ENCODE data around the gene KIF20B. TPM values are rescaled to one million over a fixed set of nuclear protein-coding genes. Genes with fewer than 3 reads are reported as not detected.

KIF20B gene, protein sequence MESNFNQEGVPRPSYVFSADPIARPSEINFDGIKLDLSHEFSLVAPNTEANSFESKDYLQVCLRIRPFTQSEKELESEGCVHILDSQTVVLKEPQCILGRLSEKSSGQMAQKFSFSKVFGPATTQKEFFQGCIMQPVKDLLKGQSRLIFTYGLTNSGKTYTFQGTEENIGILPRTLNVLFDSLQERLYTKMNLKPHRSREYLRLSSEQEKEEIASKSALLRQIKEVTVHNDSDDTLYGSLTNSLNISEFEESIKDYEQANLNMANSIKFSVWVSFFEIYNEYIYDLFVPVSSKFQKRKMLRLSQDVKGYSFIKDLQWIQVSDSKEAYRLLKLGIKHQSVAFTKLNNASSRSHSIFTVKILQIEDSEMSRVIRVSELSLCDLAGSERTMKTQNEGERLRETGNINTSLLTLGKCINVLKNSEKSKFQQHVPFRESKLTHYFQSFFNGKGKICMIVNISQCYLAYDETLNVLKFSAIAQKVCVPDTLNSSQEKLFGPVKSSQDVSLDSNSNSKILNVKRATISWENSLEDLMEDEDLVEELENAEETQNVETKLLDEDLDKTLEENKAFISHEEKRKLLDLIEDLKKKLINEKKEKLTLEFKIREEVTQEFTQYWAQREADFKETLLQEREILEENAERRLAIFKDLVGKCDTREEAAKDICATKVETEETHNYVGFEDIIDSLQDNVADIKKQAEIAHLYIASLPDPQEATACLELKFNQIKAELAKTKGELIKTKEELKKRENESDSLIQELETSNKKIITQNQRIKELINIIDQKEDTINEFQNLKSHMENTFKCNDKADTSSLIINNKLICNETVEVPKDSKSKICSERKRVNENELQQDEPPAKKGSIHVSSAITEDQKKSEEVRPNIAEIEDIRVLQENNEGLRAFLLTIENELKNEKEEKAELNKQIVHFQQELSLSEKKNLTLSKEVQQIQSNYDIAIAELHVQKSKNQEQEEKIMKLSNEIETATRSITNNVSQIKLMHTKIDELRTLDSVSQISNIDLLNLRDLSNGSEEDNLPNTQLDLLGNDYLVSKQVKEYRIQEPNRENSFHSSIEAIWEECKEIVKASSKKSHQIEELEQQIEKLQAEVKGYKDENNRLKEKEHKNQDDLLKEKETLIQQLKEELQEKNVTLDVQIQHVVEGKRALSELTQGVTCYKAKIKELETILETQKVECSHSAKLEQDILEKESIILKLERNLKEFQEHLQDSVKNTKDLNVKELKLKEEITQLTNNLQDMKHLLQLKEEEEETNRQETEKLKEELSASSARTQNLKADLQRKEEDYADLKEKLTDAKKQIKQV (N-terminal part only)
- total RNA-seq (2021; fragmentation: NEBNext Ultra II Directional; extraction: Animal tissue kit (Norgen Biotek cat#: 25700)) (70.8 and 72.0 TPM in 2 replicates), polyA plus RNA-seq (2011; rRNA removed) (2.7 and 4.5 TPM in 2 replicates), polyA minus RNA-seq (2011; rRNA and poly(A)+ RNA removed) (28.4 and 42.7 TPM in 2 replicates)
- 8.0 TPM for polyA plus RNA-seq (2011; cell fraction: cytosol; rRNA removed)
- polyA plus RNA-seq (2011; cell fraction: nucleus; rRNA removed) = 1.7 TPM
- polyA plus RNA-seq (2012, experiment 1 of 2) = 11.8 to 35.8 TPM (median 18.6 TPM) in 4 replicates
- 1.00 TPM for polyA plus RNA-seq (2012, experiment 2 of 2)
- 38.6 TPM for polyA plus RNA-seq (2013, experiment 1 of 2)
- polyA plus RNA-seq (2013, experiment 2 of 2) = 36.9 TPM
- polyA minus RNA-seq (2011; cell fraction: cytosol; rRNA and poly(A)+ RNA removed) = 7.3 TPM
- 23.9 TPM for polyA minus RNA-seq (2011; cell fraction: nucleus; rRNA and poly(A)+ RNA removed)
- long read RNA-seq, experiment 1, partial matches to known transcripts = 28 of 29 reads
- long read RNA-seq, experiment 1, other reads (novel, unspliced or antisense) = 1 of 29 reads
- long read RNA-seq, experiment 2, partial matches to known transcripts = 24 of 29 reads
- long read RNA-seq, experiment 2, other reads (novel, unspliced or antisense) = 5 of 29 reads

DNA sequence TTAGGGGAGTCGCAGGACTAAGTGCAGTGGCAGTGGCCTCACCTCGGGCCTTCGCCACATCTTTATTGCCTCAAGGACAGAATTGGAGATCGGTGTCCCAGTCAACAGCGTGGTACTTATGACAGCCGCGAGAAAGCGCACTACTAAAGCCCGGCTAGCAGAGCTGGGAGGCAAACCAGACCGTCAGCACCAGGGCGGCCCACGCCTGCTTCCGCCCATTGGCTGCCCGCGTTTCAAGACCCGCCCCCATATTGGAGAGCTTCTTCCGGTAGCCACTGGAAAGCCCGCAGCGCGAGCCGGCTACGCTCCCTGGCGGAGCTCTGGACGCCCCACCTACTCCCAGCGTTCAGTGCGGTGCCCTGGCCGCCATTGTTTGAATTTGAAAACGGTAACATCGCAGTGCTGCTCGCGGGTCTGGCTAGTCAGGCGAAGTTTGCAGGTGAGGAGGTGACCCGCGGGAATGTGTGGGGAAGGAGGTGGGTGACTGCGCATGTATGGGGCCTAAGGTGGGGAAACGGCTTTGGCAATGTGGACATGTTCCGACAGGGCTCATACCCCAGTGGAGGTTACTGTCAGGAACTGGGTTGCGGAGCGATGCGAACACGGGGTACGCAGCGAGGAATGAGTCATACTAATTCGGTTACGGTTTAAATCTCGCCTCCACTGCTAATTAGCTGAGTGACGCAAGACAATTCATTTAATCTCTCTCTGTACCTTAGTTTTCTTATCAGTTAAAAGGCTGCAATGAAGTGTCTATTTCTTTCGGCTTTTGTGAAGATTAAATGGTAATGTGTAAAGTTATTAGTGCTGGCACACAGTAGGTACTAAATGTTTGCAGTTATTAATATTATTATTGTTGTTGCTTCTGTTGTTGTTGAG lies at the start of gene KIF20B:
Gene KIF20B (plus strand): TSS at position 349 of the 879 bp plus-strand sequence. CDS start 3,705 bp downstream, outside the sequence.
- peak within 1 kb of the TSS; percentile 88; the same call in 1 of the 2 replicates for H2BK15ac ChIP-seq (ENCODE audit: low read length)
- 0 out of 8 replicates have a peak, but pooled peaks cover 0 to 6% (median 0%) of the 10 kb centered on the region in 4 experiments for H3K36me3 ChIP-seq (ENCODE audit: control insufficient read depth in 2 of 4, insufficient read depth in 4 of 4, low read length in 3 of 4)
- peak within 1 kb of the TSS; percentile 94 for H3K56ac ChIP-seq (replicated peaks; ENCODE audit: insufficient read length, low read depth, low read length)
- WGBS, 2 experiments (ENCODE audit: extremely low coverage in 1 of 2, insufficient coverage in 1 of 2, insufficient read length in 1 of 2, insufficient replicate concordance in 2 of 2, low coverage in 1 of 2, low lambda C conversion rate in 2 of 2, missing lambda C conversion rate in 1 of 2) = 1% methylated on average over 48 of the region's 48 CpGs; no CpG with 5 or more reads in 1 of the 2 experiments
- FAIRE-seq (peak; percentile 77), DNase-seq (ENCODE audit: low read depth in 1 of 2, low spot score in 2 of 2) (peak; percentile 91 to 92)
- peaks cover 2 to 3% of the 10 kb centered on the region in 2 experiments for H4K20me1 ChIP-seq (replicated peaks in 1 of 2; ENCODE audit: control insufficient read depth in 1 of 2, insufficient read depth in 2 of 2, low read length in 2 of 2)
- H3K27me3 ChIP-seq (replicated peaks in 1 of 4; ENCODE audit: control insufficient read depth in 3 of 4, extremely low read depth in 1 of 4, insufficient read depth in 3 of 4, low read length in 3 of 4) = no peaks in the 10 kb centered on the region
- peak within 1 kb of the TSS; percentile 99 for H4K5ac ChIP-seq (ENCODE audit: insufficient read length, low read depth, low read length)
- H2AFZ ChIP-seq (ENCODE audit: low read length) = peak within 1 kb of the TSS; percentile 90
- H3K9ac ChIP-seq (replicated peaks in 1 of 4; ENCODE audit: extremely low read depth in 1 of 4, low read depth in 3 of 4, low read length in 3 of 4) = peak within 1 kb of the TSS; percentile 86 to 96 (median 92)
- H3K23ac ChIP-seq (ENCODE audit: insufficient read length) = no peak within 1 kb of the TSS
- H3K9me3 ChIP-seq (ENCODE audit: insufficient read depth in 2 of 2, low read depth in 1 of 2, low read length in 1 of 2) = no peaks in the 10 kb centered on the region
- H2BK20ac ChIP-seq (ENCODE audit: low read length) = no peak within 1 kb of the TSS
- H2BK120ac ChIP-seq (replicated peaks; ENCODE audit: low read depth, low read length) = peak within 1 kb of the TSS; percentile 81
- peak within 1 kb of the TSS; percentile 98 for H2BK5ac ChIP-seq (ENCODE audit: low read depth, low read length)
- H4K91ac ChIP-seq (replicated peaks; ENCODE audit: insufficient read length, low read length) = peak within 1 kb of the TSS; percentile 98
- peaks cover 0 to 4% (median under 1%) of the 10 kb centered on the region in 4 experiments; a peak in 2 of 7 replicates for H3K4me1 ChIP-seq (replicated peaks in 1 of 4; ENCODE audit: control insufficient read depth in 3 of 4, insufficient read depth in 4 of 4, low read length in 3 of 4)
- H4K8ac ChIP-seq (ENCODE audit: extremely low read depth, insufficient read depth, low read length) = peak within 1 kb of the TSS; percentile 85
- H3K4ac ChIP-seq (replicated peaks; ENCODE audit: insufficient read length, low read depth, low read length) = peak within 1 kb of the TSS; percentile 92
- POLR2A ChIA-PET (ENCODE audit: partially characterized antibody) = interaction anchor here (0.6 to 2.1 kb wide), 22 partner anchors 9 to 821 kb away, joined by 3 to 36 read pairs (median 4); partner anchors contain the start of genes SLC16A12 and STAMBPL1
- CTCF ChIA-PET (ENCODE audit: partially characterized antibody) = interaction anchor here (0.7 to 1.3 kb wide), 9 partner anchors 9 to 284 kb away, joined by 3 to 5 read pairs (median 3); no protein-coding TSS in a partner anchor
- no peak within 1 kb of the TSS for H2AK5ac ChIP-seq (ENCODE audit: low read depth, low read length)
- peak within 1 kb of the TSS; percentile 89 to 100 (median 100) for H3K4me3 ChIP-seq (ENCODE audit: extremely low read depth in 1 of 4, insufficient read depth in 2 of 4, low read depth in 3 of 4, low read length in 4 of 4)
- H2BK12ac ChIP-seq (ENCODE audit: low read depth, low read length) = peak within 1 kb of the TSS; percentile 91; the same call in 1 of the 2 replicates
- H3K79me1 ChIP-seq (ENCODE audit: low read depth, low read length) = no peaks in the 10 kb centered on the region
- peak within 1 kb of the TSS; percentile 83 to 88 for H3K4me2 ChIP-seq (ENCODE audit: insufficient read depth in 1 of 2, low read depth in 2 of 2, low read length in 2 of 2)
- H3K14ac ChIP-seq (ENCODE audit: insufficient read length) = no peak within 1 kb of the TSS
- H3K79me2 ChIP-seq (ENCODE audit: control insufficient read depth in 1 of 2, insufficient read depth in 2 of 2, low read length in 2 of 2) = peaks cover 13 to 50% of the 10 kb centered on the region in 2 experiments
- peak within 1 kb of the TSS; percentile 87 for H3K27ac ChIP-seq (ENCODE audit: low read depth, low read length)
- peaks cover 2% of the 10 kb centered on the region for H3K23me2 ChIP-seq (ENCODE audit: low read depth, low read length)
- peak within 1 kb of the TSS; percentile 96 for H3K18ac ChIP-seq (ENCODE audit: extremely low read depth, low read length)
- TF ChIP-seq SAP30 (IDR thresholded peaks at IDR 0.05; ENCODE audit: insufficient read depth, insufficient replicate concordance, low read length) = peak; percentile 81
